Measurements from ENCODE around the gene MEGF11.
A peak's percentile ranks its signal among the peaks of the same experiment; 100 is the strongest.

MEGF11 gene

GRCh38 chr15:66066005-66066404 lies 187.5 kb downstream of the MEGF11 start:
- Histone ChIP-seq H3K4me2 (no peak overlapping the region), H4K20me1 (peaks cover 0 to 4% (median 0%) of the 10 kb centered on the region in 11 experiments; a peak in 1 of 22 replicates), H3K4me1 (peaks cover 0 to 14% (median 2%) of the 10 kb centered on the region in 10 experiments; a peak in 7 of 20 replicates), H3K36me3 (no peaks in the 10 kb centered on the region), H3K9ac (no peak overlapping the region), H3K4me3 (no peak overlapping the region), H3K27me3 (no peaks in the 10 kb centered on the region), H3K9me3 (replicated peaks in 1 of 11) (0 out of 22 replicates have a peak, but pooled peaks cover 0 to 5% (median 0%) of the 10 kb centered on the region in 11 experiments), H3K27ac (no peak overlapping the region)
- TF ChIP-seq Cebpa-rat (IDR thresholded peaks at IDR 0.05), result no peak

GRCh38 chr15:66065325-66065724 lies 188.2 kb downstream of the MEGF11 start:
- H3K9ac ChIP-seq, result no peak overlapping the region
- H3K4me3 ChIP-seq, result no peak overlapping the region
- H3K9me3 ChIP-seq (replicated peaks in 1 of 11), result 0 out of 22 replicates have a peak, but pooled peaks cover 0 to 5% (median 0%) of the 10 kb centered on the region in 11 experiments
- TF ChIP-seq Cebpa-rat (IDR thresholded peaks at IDR 0.05), result no peak
- no peaks in the 10 kb centered on the region for H3K27me3 ChIP-seq
- H4K20me1 ChIP-seq, result peaks cover 0 to 4% (median 0%) of the 10 kb centered on the region in 11 experiments; a peak in 1 of 22 replicates
- H3K4me2 ChIP-seq, result no peak overlapping the region
- H3K4me1 ChIP-seq, result peaks cover 0 to 14% (median 4%) of the 10 kb centered on the region in 10 experiments; a peak in 7 of 20 replicates
- H3K27ac ChIP-seq, result no peak overlapping the region
- no peaks in the 10 kb centered on the region for H3K36me3 ChIP-seq

GRCh38 chr15:66063147-66063546 lies 190.4 kb downstream of the MEGF11 start:
- Histone ChIP-seq H3K9me3 (replicated peaks in 1 of 11) (0 out of 22 replicates have a peak, but pooled peaks cover 0 to 5% (median 0%) of the 10 kb centered on the region in 11 experiments), H3K4me1 (0 out of 20 replicates have a peak, but pooled peaks cover 0 to 4% (median 0%) of the 10 kb centered on the region in 10 experiments), H3K36me3 (no peaks in the 10 kb centered on the region), H3K27ac (no peak overlapping the region), H4K20me1 (peaks cover 0 to 4% (median 0%) of the 10 kb centered on the region in 11 experiments; a peak in 1 of 22 replicates), H3K4me3 (no peak overlapping the region), H3K27me3 (no peaks in the 10 kb centered on the region), H3K9ac (no peak overlapping the region), H3K4me2 (no peak overlapping the region)
- no peak for TF ChIP-seq Cebpa-rat (IDR thresholded peaks at IDR 0.05)

GRCh38 chr15:66057089-66057488 lies 196.5 kb downstream of the MEGF11 start:
- Histone ChIP-seq H3K4me1 (0 out of 20 replicates have a peak, but pooled peaks cover 0 to 4% (median 0%) of the 10 kb centered on the region in 10 experiments), H3K4me3 (no peak overlapping the region), H3K36me3 (no peaks in the 10 kb centered on the region), H3K27ac (no peak overlapping the region), H3K4me2 (no peak overlapping the region), H3K9ac (no peak overlapping the region), H3K27me3 (no peaks in the 10 kb centered on the region), H3K9me3 (replicated peaks in 1 of 11) (0 out of 22 replicates have a peak, but pooled peaks cover 0 to 2% (median 0%) of the 10 kb centered on the region in 11 experiments), H4K20me1 (peaks cover 0 to 3% (median 0%) of the 10 kb centered on the region in 11 experiments; a peak in 1 of 22 replicates)
- no peak for TF ChIP-seq Cebpa-rat (IDR thresholded peaks at IDR 0.05)

GRCh38 chr15:66053991-66054390 lies 199.6 kb downstream of the MEGF11 start:
- no peak overlapping the region for H3K9ac ChIP-seq
- TF ChIP-seq Cebpa-rat (IDR thresholded peaks at IDR 0.05), result no peak
- H3K9me3 ChIP-seq (replicated peaks in 1 of 11), result no peaks in the 10 kb centered on the region
- H3K4me1 ChIP-seq, result no peaks in the 10 kb centered on the region
- H3K27me3 ChIP-seq, result no peaks in the 10 kb centered on the region
- H3K4me2 ChIP-seq, result no peak overlapping the region
- no peaks in the 10 kb centered on the region for H4K20me1 ChIP-seq
- no peaks in the 10 kb centered on the region for H3K36me3 ChIP-seq
- H3K4me3 ChIP-seq, result no peak overlapping the region
- no peak overlapping the region for H3K27ac ChIP-seq

- no peaks in the 10 kb centered on the region for H3K27me3 ChIP-seq
- no peaks in the 10 kb centered on the region for H3K9me3 ChIP-seq (replicated peaks in 1 of 11)
- H3K4me3 ChIP-seq, result no peak overlapping the region
- no peak overlapping the region for H3K27ac ChIP-seq
- H4K20me1 ChIP-seq, result no peaks in the 10 kb centered on the region
- no peak overlapping the region for H3K4me2 ChIP-seq
- no peak overlapping the region for H3K9ac ChIP-seq
- no peaks in the 10 kb centered on the region for H3K36me3 ChIP-seq
- no peak for TF ChIP-seq Cebpa-rat (IDR thresholded peaks at IDR 0.05)
- H3K4me1 ChIP-seq, result 0 out of 20 replicates have a peak, but pooled peaks cover 0 to 4% (median 0%) of the 10 kb centered on the region in 10 experiments
Measured at GRCh38 chr15:66051833-66052232, 201.7 kb downstream of the MEGF11 start.

GRCh38 chr15:66050264-66050663 lies 203.3 kb downstream of the MEGF11 start:
- 0 out of 20 replicates have a peak, but pooled peaks cover 0 to 4% (median 0%) of the 10 kb centered on the region in 10 experiments for H3K4me1 ChIP-seq
- H4K20me1 ChIP-seq, result no peaks in the 10 kb centered on the region
- no peaks in the 10 kb centered on the region for H3K27me3 ChIP-seq
- no peak overlapping the region for H3K27ac ChIP-seq
- no peak overlapping the region for H3K9ac ChIP-seq
- no peaks in the 10 kb centered on the region for H3K36me3 ChIP-seq
- H3K4me2 ChIP-seq, result no peak overlapping the region
- no peaks in the 10 kb centered on the region for H3K9me3 ChIP-seq (replicated peaks in 1 of 11)
- no peak overlapping the region for H3K4me3 ChIP-seq
- no peak for TF ChIP-seq Cebpa-rat (IDR thresholded peaks at IDR 0.05)

GRCh38 chr15:66049353-66049752 lies 204.2 kb downstream of the MEGF11 start:
- Histone ChIP-seq H3K4me2 (no peak overlapping the region), H4K20me1 (no peaks in the 10 kb centered on the region), H3K36me3 (no peaks in the 10 kb centered on the region), H3K9me3 (replicated peaks in 1 of 11) (no peaks in the 10 kb centered on the region), H3K4me1 (0 out of 20 replicates have a peak, but pooled peaks cover 0 to 4% (median 0%) of the 10 kb centered on the region in 10 experiments), H3K9ac (no peak overlapping the region), H3K27ac (no peak overlapping the region), H3K4me3 (no peak overlapping the region), H3K27me3 (no peaks in the 10 kb centered on the region)
- no peak for TF ChIP-seq Cebpa-rat (IDR thresholded peaks at IDR 0.05)

- H4K20me1 ChIP-seq, result no peaks in the 10 kb centered on the region
- TF ChIP-seq Cebpa-rat (IDR thresholded peaks at IDR 0.05), result no peak
- no peak overlapping the region for H3K4me3 ChIP-seq
- H3K9ac ChIP-seq, result no peak overlapping the region
- no peaks in the 10 kb centered on the region for H3K36me3 ChIP-seq
- H3K4me2 ChIP-seq, result peak overlapping the region in 1 of 11 experiments; percentile 15; a peak in 1 of 22 replicates
- no peaks in the 10 kb centered on the region for H3K27me3 ChIP-seq
- 0 out of 20 replicates have a peak, but pooled peaks cover 0 to 4% (median 0%) of the 10 kb centered on the region in 10 experiments for H3K4me1 ChIP-seq
- no peaks in the 10 kb centered on the region for H3K9me3 ChIP-seq (replicated peaks in 1 of 11)
- H3K27ac ChIP-seq, result no peak overlapping the region
Measured at GRCh38 chr15:66047321-66048024, 206.1 kb downstream of the MEGF11 start.

All from BLaER1 treated with 17β-estradiol and CSF1 and Interleukin-3, amounts not matched to agents 10 nM and 100 nM (cell line).